NCI-H2196 treated with DMSO at 0.1 percent for 48 hours (cell line): ENCODE results near the gene B3GALT5.

Source experiments
- DNase-seq: peaks from one replicate; lab custom pipeline; 2025; ENCODE audit not compliant: unreplicated experiment; lab: John Stamatoyannopoulos, UW

B3GALT5 gene

GRCh38 chr21:39690454-39690853, 77.7 kb downstream of the B3GALT5 start:
- DNase-seq, result no peak

GRCh38 chr21:39694750-39695149, 82.0 kb downstream of the B3GALT5 start:
- DNase-seq, result no peak

- no peak for DNase-seq
These were observed 83.5 kb downstream of the B3GALT5 start for GRCh38 chr21:39696196-39696595.

GRCh38 chr21:39696618-39697017, 83.9 kb downstream of the B3GALT5 start:
- peak; percentile 64 for DNase-seq

- DNase-seq, result no peak
These were observed 87.6 kb downstream of the B3GALT5 start for GRCh38 chr21:39700318-39700717.

GRCh38 chr21:39703578-39703977, 90.8 kb downstream of the B3GALT5 start:
- no peak for DNase-seq

- no peak for DNase-seq
These were observed 93.1 kb downstream of the B3GALT5 start for GRCh38 chr21:39705849-39706248.

- DNase-seq, result no peak
These were observed 94.6 kb downstream of the B3GALT5 start for GRCh38 chr21:39707316-39707715.

GRCh38 chr21:39710866-39711265, 98.1 kb downstream of the B3GALT5 start:
- DNase-seq, result no peak

GRCh38 chr21:39712273-39712672, 99.5 kb downstream of the B3GALT5 start:
- no peak for DNase-seq

- DNase-seq, result no peak
These were observed 100.2 kb downstream of the B3GALT5 start for GRCh38 chr21:39712976-39713375.

- no peak for DNase-seq
These were observed 101.2 kb downstream of the B3GALT5 start for GRCh38 chr21:39713905-39714304.

GRCh38 chr21:39714331-39714730, 101.6 kb downstream of the B3GALT5 start:
- no peak for DNase-seq

GRCh38 chr21:39715804-39716397, 103.2 kb downstream of the B3GALT5 start:
- DNase-seq, result no peak

- no peak for DNase-seq
These were observed 107.5 kb downstream of the B3GALT5 start for GRCh38 chr21:39720126-39720778.

GRCh38 chr21:39721885-39722284, 109.1 kb downstream of the B3GALT5 start:
- no peak for DNase-seq
